HEK293T (cell line): ENCODE measurements around the gene BCL2L11.

Source experiments
- CTCF ChIA-PET: fragments of 350-600 bp; formaldehyde crosslinking; extraction: SDS; loops from one replicate; lab custom pipeline; 2021; ENCODE audit warnings: antibody characterized with exemption, inconsistent platforms; lab: Yijun Ruan, JAX
- POLR2A ChIA-PET: fragments of 350-600 bp; formaldehyde crosslinking; extraction: SDS; loops from one replicate; lab custom pipeline; 2020; ENCODE audit warnings: antibody characterized with exemption, inconsistent platforms; lab: Yijun Ruan, JAX
- DNase-seq: peaks from one replicate; pipeline ENCODE4 v3.0.0; 2012; ENCODE audit warnings: mixed read lengths; ENCODE audit errors: extremely low spot score
- ARNT ChIP-seq: fragments of 450-650 bp; IDR thresholded peaks from 2 replicates; pipeline ENCODE4 v1.6.1; 2017; ENCODE audit warnings: mild to moderate bottlenecking
- BHLHE40 ChIP-seq: fragments of 450-650 bp; IDR thresholded peaks from 2 replicates; pipeline ENCODE4 v1.6.1; 2016; ENCODE audit warnings: mild to moderate bottlenecking, moderate library complexity, borderline replicate concordance
- CTBP1 ChIP-seq: fragments of 450-650 bp; IDR thresholded peaks from 2 replicates; pipeline ENCODE4 v1.6.1; 2016; ENCODE audit warnings: borderline replicate concordance
- ELF4 ChIP-seq: fragments of 450-650 bp; IDR thresholded peaks from 2 replicates; pipeline ENCODE4 v1.6.1; 2017; ENCODE audit warnings: antibody characterized with exemption
- FOXA1 ChIP-seq: fragments of 450-650 bp; IDR thresholded peaks from 2 replicates; pipeline ENCODE4 v1.6.1; 2016; ENCODE audit warnings: mild to moderate bottlenecking
- FOXK2 ChIP-seq: fragments of 450-650 bp; IDR thresholded peaks from 2 replicates; pipeline ENCODE4 v1.6.1; 2016; ENCODE audit warnings: mild to moderate bottlenecking
- FOXM1 ChIP-seq: fragments of 450-650 bp; IDR thresholded peaks from 2 replicates; pipeline ENCODE4 v1.6.1; 2017; ENCODE audit warnings: mild to moderate bottlenecking, borderline replicate concordance
- HDGF ChIP-seq: fragments of 450-650 bp; IDR thresholded peaks from 2 replicates; pipeline ENCODE4 v1.6.1; 2017; ENCODE audit warnings: antibody characterized with exemption, borderline replicate concordance
- L3MBTL2 ChIP-seq: fragments of 450-650 bp; conservative IDR thresholded peaks from 2 replicates; pipeline ENCODE4 v1.6.1; 2016; ENCODE audit warnings: mild to moderate bottlenecking
- LEF1 ChIP-seq: fragments of 450-650 bp; IDR thresholded peaks from 2 replicates; pipeline ENCODE4 v1.6.1; 2017; ENCODE audit warnings: mild to moderate bottlenecking, borderline replicate concordance
- NFRKB ChIP-seq: fragments of 450-650 bp; IDR thresholded peaks from 2 replicates; pipeline ENCODE4 v1.6.1; 2016; ENCODE audit warnings: mild to moderate bottlenecking, moderate library complexity
- PKNOX1 ChIP-seq: fragments of 450-650 bp; IDR thresholded peaks from 2 replicates; pipeline ENCODE4 v1.6.1; 2016
- SP1 ChIP-seq: fragments of 450-650 bp; IDR thresholded peaks from 2 replicates; pipeline ENCODE4 v1.6.1; 2017
- SUZ12 ChIP-seq: fragments of 450-650 bp; IDR thresholded peaks from 2 replicates; pipeline ENCODE4 v1.6.1; 2016; ENCODE audit warnings: mild to moderate bottlenecking
- TARDBP ChIP-seq: fragments of 450-650 bp; IDR thresholded peaks from 2 replicates; pipeline ENCODE4 v1.6.1; 2016
- ZNF384 ChIP-seq: fragments of 450-650 bp; IDR thresholded peaks from 2 replicates; pipeline ENCODE4 v1.6.1; 2016

BCL2L11 gene

DNA sequence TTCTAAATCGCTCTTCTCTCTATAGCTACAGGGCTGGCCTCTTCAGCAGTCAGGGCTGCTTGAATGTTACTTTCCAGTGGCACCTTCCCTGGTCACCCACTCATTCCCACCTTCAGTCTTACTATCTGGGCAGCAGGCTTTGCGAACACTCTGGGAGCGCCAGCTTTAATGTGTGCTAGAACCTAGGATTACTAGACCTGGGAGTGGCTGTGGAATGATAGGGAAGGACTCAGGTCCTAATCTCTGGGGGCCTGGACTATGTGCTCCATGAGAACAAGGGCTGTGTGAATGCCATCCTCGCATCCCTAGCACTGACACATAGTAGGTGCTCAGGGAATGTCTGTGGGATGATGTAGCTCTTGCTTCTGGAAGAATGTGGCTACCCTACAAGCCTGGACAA lies 57.6 kb downstream of the BCL2L11 start:
- POLR2A ChIA-PET: no interaction called here
- TF ChIP-seq HDGF: no peak
- no peak for TF ChIP-seq ELF4
- no peak for TF ChIP-seq FOXK2
- no peak for TF ChIP-seq FOXM1
- no peak for TF ChIP-seq SP1
- TF ChIP-seq CTBP1: no peak
- no peak for TF ChIP-seq FOXA1
- CTCF ChIA-PET: interaction anchor here (1.1 kb wide), 1 partner anchor 17 kb away, joined by 3 read pairs; no protein-coding TSS in a partner anchor
- DNase-seq: no peak

- TF ChIP-seq FOXM1 (no peak), ZNF384 (no peak), HDGF (no peak), ELF4 (no peak), BHLHE40 (no peak), FOXK2 (no peak), LEF1 (no peak), L3MBTL2 (no peak), TARDBP (no peak), SUZ12 (no peak), FOXA1 (no peak), ARNT (no peak), NFRKB (no peak), SP1 (no peak), PKNOX1 (no peak), CTBP1 (no peak)
- ChIA-PET POLR2A (interaction anchor here (0.6 kb wide), 1 partner anchor 11 kb away, joined by 3 read pairs; no protein-coding TSS in a partner anchor), CTCF (interaction anchor here (0.6 to 1.1 kb wide), 2 partner anchors 16 to 78 kb away, joined by 3 to 5 read pairs; no protein-coding TSS in a partner anchor)
- no peak for DNase-seq
Observed at GRCh38 chr2:111178730-111179405, 58.2 kb downstream of the BCL2L11 start.

GRCh38 chr2:111182121-111182520 lies 61.4 kb downstream of the BCL2L11 start:
- TF ChIP-seq FOXK2: no peak
- TF ChIP-seq BHLHE40: no peak
- no peak for TF ChIP-seq HDGF
- TF ChIP-seq ZNF384: no peak
- TF ChIP-seq PKNOX1: no peak
- no peak for TF ChIP-seq TARDBP
- TF ChIP-seq SP1: no peak
- TF ChIP-seq ARNT: no peak
- TF ChIP-seq ELF4: no peak
- no peak for TF ChIP-seq NFRKB
- no peak for TF ChIP-seq CTBP1
- TF ChIP-seq LEF1: no peak
- TF ChIP-seq FOXA1: no peak
- DNase-seq: no peak
- ChIA-PET CTCF (no interaction called here), POLR2A (no interaction called here)

- TF ChIP-seq LEF1 (no peak), ZNF384 (no peak), BHLHE40 (no peak), FOXM1 (no peak), NFRKB (no peak), FOXA1 (no peak), FOXK2 (no peak), TARDBP (no peak), ELF4 (no peak), SUZ12 (no peak), L3MBTL2 (no peak), ARNT (no peak), PKNOX1 (no peak), HDGF (no peak), CTBP1 (no peak), SP1 (no peak)
- POLR2A ChIA-PET: no interaction called here
- no peak for DNase-seq
- CTCF ChIA-PET: no interaction called here
Observed at GRCh38 chr2:111182740-111183139, 62.0 kb downstream of the BCL2L11 start.

DNA sequence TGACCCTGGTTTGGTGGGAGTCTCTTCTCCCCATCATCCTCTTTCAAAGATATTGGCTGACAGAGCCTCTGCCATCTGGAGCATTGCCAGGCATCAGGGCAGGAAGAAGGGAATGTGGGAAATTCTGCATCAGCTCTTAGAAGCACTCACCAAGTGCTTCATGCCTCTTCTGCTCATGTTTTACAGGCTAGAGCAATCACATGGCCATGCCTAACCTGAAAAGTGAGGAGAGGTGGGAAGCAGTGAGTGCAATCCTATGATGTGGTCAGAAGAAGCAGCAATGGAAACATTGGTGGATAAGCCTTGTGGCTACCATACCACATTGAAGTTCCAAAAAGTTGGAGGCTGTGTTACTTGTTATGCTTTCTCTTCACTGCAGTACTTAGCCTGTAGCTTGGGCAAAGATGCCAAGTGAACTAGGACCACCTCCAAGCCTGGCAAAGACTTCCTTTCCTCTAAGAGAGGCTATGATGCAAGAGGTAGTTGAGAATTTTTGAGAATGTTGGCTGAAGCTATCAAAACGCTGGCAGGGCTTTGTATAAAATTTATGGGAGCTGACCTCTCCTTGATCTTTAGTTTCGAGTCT lies 64.1 kb downstream of the BCL2L11 start:
- DNase-seq: no peak
- CTCF ChIA-PET: interaction anchor here (1.8 kb wide), 1 partner anchor 68 kb away, joined by 4 read pairs; no protein-coding TSS in a partner anchor
- TF ChIP-seq L3MBTL2: no peak
- TF ChIP-seq BHLHE40: no peak
- TF ChIP-seq HDGF: no peak
- no peak for TF ChIP-seq ARNT
- no peak for TF ChIP-seq SUZ12
- no peak for TF ChIP-seq SP1
- TF ChIP-seq CTBP1: no peak
- no peak for TF ChIP-seq NFRKB
- TF ChIP-seq FOXA1: no peak
- TF ChIP-seq ELF4: no peak
- no peak for TF ChIP-seq LEF1
- no peak for TF ChIP-seq FOXM1
- TF ChIP-seq PKNOX1: no peak
- no peak for TF ChIP-seq ZNF384
- TF ChIP-seq FOXK2: no peak
- POLR2A ChIA-PET: no interaction called here
